Gastrocnemius medialis (tissue), 4 donors: ENCODE results near the gene AVP.

Experiments used
- POLR2A ChIP-seq, 2 donors: fragments of 450-650 bp; IDR thresholded peaks; one replicate each; pipeline ENCODE4 v1.6.1; 2017; ENCODE audit warnings: antibody characterized with exemption in 2 of 2, mild to moderate bottlenecking in 2 of 2, moderate library complexity in 2 of 2
- TF ChIP-seq, protein P1 (sequence below), 5 experiments: fragments of 450-650 bp in 3 of 5; fragments of 200-600 bp in 2 of 5; sonication (generic) in 2 of 5; IDR thresholded peaks in 4 of 5; conservative IDR thresholded peaks in 1 of 5; 1 replicate in 4 of 5; 2 replicates in 1 of 5; pipeline ENCODE4 v1.5.1; 2016 to 2019; ENCODE audit warnings: antibody characterized with exemption in 5 of 5, mild to moderate bottlenecking in 3 of 5, moderate library complexity in 3 of 5

DNA sequence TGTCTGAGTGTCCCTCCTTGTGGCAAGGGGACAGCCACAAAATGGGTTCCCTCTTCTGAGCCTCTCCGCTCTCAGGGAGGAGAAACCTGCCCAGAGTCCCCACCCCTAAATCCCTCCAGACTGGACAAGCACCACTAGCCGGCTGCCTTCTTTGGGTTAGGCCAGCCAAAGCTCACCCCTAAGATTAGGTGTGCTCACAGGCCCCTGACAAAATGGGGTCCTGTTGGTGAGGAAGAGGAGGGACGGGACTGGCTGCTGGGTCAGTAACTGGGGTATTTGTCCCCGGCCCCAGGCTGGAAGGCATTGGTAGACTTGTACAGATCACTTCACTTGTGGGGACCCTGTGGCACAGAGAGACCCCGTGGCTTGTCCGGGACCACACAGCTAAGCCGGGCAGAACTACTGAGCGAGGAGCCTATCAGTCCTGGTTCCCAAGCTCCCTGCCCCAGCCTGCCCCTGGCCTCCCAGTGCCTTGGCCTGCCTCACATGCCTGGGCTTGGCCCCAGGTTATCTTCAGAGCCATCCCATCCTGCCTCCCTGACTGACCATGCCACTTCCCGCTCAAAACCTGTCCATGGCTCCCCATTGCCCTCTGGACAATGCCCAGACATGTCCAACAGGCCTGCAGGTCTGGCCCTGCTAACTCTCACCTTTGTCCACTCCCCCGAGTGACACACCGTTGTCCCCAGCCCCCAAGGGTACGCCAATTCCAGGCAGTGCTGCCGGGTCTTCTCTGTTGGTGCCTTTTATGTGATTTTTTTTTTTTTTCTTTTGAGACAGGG, 10.5 kb upstream of the AVP start:
- TF ChIP-seq, protein P1, sequence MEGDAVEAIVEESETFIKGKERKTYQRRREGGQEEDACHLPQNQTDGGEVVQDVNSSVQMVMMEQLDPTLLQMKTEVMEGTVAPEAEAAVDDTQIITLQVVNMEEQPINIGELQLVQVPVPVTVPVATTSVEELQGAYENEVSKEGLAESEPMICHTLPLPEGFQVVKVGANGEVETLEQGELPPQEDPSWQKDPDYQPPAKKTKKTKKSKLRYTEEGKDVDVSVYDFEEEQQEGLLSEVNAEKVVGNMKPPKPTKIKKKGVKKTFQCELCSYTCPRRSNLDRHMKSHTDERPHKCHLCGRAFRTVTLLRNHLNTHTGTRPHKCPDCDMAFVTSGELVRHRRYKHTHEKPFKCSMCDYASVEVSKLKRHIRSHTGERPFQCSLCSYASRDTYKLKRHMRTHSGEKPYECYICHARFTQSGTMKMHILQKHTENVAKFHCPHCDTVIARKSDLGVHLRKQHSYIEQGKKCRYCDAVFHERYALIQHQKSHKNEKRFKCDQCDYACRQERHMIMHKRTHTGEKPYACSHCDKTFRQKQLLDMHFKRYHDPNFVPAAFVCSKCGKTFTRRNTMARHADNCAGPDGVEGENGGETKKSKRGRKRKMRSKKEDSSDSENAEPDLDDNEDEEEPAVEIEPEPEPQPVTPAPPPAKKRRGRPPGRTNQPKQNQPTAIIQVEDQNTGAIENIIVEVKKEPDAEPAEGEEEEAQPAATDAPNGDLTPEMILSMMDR (IDR thresholded peaks at IDR 0.05 in 4 of 5, conservative IDR thresholded peaks at IDR 0.05 in 1 of 5), result no peak
- TF ChIP-seq POLR2A (IDR thresholded peaks at IDR 0.05), result no peak
